SU-DHL-6 (cell line): ENCODE data around the gene RPTOR.

Source experiments
- H2AFZ ChIP-seq: fragments of 200-600 bp; sonication (generic); 2 replicates; pipeline ENCODE4 v1.6.1; 2014; ENCODE audit warnings: low read depth, mild to moderate bottlenecking, moderate library complexity, mixed read lengths, antibody characterized with exemption, low read length; ENCODE audit not compliant: severe bottlenecking
- H3F3A ChIP-seq: fragments of 200-600 bp; shearing (Covaris generic); 2 replicates; pipeline ENCODE4 v1.6.0; 2016; ENCODE audit warnings: antibody characterized with exemption, mild to moderate bottlenecking; ENCODE audit not compliant: insufficient read depth
- H3K27ac ChIP-seq: fragments of 200-600 bp; sonication (generic); 2 replicates; pipeline ENCODE4 v1.5.1; 2016; ENCODE audit warnings: low read depth, mild to moderate bottlenecking, low read length, moderate library complexity, mixed read lengths
- H3K27me3 ChIP-seq: fragments of 200-600 bp; sonication (generic), shearing (Covaris generic); 2 replicates; pipeline ENCODE4 v1.6.0; 2014; ENCODE audit warnings: mild to moderate bottlenecking, low read length
- H3K36me3 ChIP-seq: fragments of 200-600 bp; sonication (generic); 2 replicates; pipeline ENCODE4 v1.6.1; 2014; ENCODE audit warnings: mild to moderate bottlenecking, low read length, mixed read lengths
- H3K4me2 ChIP-seq: fragments of 300-600, 200-600 bp; shearing (Covaris generic), sonication (generic); 2 replicates; pipeline ENCODE4 v1.6.0; 2014; ENCODE audit warnings: low read length, low read depth, mild to moderate bottlenecking; ENCODE audit not compliant: poor library complexity, severe bottlenecking
- H3K4me3 ChIP-seq: fragments of 200-600 bp; sonication (generic); 2 replicates; pipeline ENCODE4 v1.5.1; 2014; ENCODE audit warnings: antibody characterized with exemption, low read length, mild to moderate bottlenecking, mixed read lengths; ENCODE audit not compliant: insufficient read depth, poor library complexity, severe bottlenecking
- H3K79me2 ChIP-seq: fragments of 200-600 bp; sonication (generic); 2 replicates; pipeline ENCODE4 v1.6.1; 2014; ENCODE audit warnings: mild to moderate bottlenecking, low read length, moderate library complexity; ENCODE audit not compliant: insufficient read depth
- H3K9ac ChIP-seq: fragments of 200-600 bp; sonication (generic); 2 replicates; pipeline ENCODE4 v1.7.0; 2014; ENCODE audit warnings: mild to moderate bottlenecking, low read length
- H3K9me2 ChIP-seq: fragments of 200-600 bp; sonication (generic); replicated peaks from 2 replicates; pipeline ENCODE4 v1.6.1; 2014; ENCODE audit warnings: low read length; ENCODE audit not compliant: insufficient read depth
- H3K9me3 ChIP-seq: fragments of 200-600 bp; sonication (generic); 2 replicates; pipeline ENCODE4 v1.6.1; 2014; ENCODE audit warnings: low read length, mixed read lengths; ENCODE audit not compliant: insufficient read depth
- H4K20me1 ChIP-seq: fragments of 200-600 bp; sonication (generic); 2 replicates; pipeline ENCODE4 v1.6.1; 2014; ENCODE audit warnings: low read depth, mild to moderate bottlenecking, antibody characterized with exemption, low read length, moderate library complexity, mixed read lengths
- CTCF ChIP-seq: fragments of 200-600 bp; sonication (generic); IDR thresholded peaks from one replicate; pipeline ENCODE4 v1.5.1; 2017; ENCODE audit warnings: antibody characterized with exemption, mild to moderate bottlenecking, low read length, moderate library complexity; ENCODE audit not compliant: insufficient read depth, poor library complexity, severe bottlenecking
- EZH2phosphoT487 ChIP-seq: fragments of 200-600 bp; sonication (generic), shearing (Covaris generic); conservative IDR thresholded peaks from 2 replicates; pipeline ENCODE4 v1.6.1; 2018; ENCODE audit warnings: mild to moderate bottlenecking, antibody characterized with exemption, low read length, moderate library complexity, mixed read lengths

The RPTOR gene

GRCh38 chr17:81008140-81008539, 463.5 kb downstream of the RPTOR start:
- H3K9ac ChIP-seq, result no peak overlapping the region

GRCh38 chr17:81009136-81009535, 464.5 kb downstream of the RPTOR start:
- Histone ChIP-seq H3K9me3 (no peaks in the 10 kb centered on the region), H3K4me2 (no peak overlapping the region), H3K36me3 (no peaks in the 10 kb centered on the region), H3K27me3 (no peaks in the 10 kb centered on the region), H3K9me2 (no peaks in the 10 kb centered on the region), H3F3A (no peaks in the 10 kb centered on the region), H3K9ac (no peak overlapping the region), H3K27ac (no peak overlapping the region), H2AFZ (no peak overlapping the region), H3K79me2 (no peaks in the 10 kb centered on the region), H3K4me3 (no peak overlapping the region), H4K20me1 (no peaks in the 10 kb centered on the region)
- TF ChIP-seq EZH2phosphoT487 (no peak), CTCF (no peak)

More at GRCh38 chr17:81008140-81008539, 463.5 kb downstream of the RPTOR start:
- TF ChIP-seq CTCF, result no peak
- no peak for TF ChIP-seq EZH2phosphoT487
- no peak overlapping the region for H3K4me2 ChIP-seq
- no peaks in the 10 kb centered on the region for H3K79me2 ChIP-seq
- no peaks in the 10 kb centered on the region for H3F3A ChIP-seq
- no peaks in the 10 kb centered on the region for H3K36me3 ChIP-seq
- H3K27ac ChIP-seq, result no peak overlapping the region
- no peak overlapping the region for H3K4me3 ChIP-seq
- no peaks in the 10 kb centered on the region for H4K20me1 ChIP-seq
- no peaks in the 10 kb centered on the region for H3K9me3 ChIP-seq
- no peak overlapping the region for H2AFZ ChIP-seq
- no peaks in the 10 kb centered on the region for H3K27me3 ChIP-seq
- no peaks in the 10 kb centered on the region for H3K9me2 ChIP-seq

- no peak for TF ChIP-seq EZH2phosphoT487
- TF ChIP-seq CTCF, result no peak
- H3F3A ChIP-seq, result no peaks in the 10 kb centered on the region
- H3K9me3 ChIP-seq, result no peaks in the 10 kb centered on the region
- H3K9me2 ChIP-seq, result no peaks in the 10 kb centered on the region
- no peaks in the 10 kb centered on the region for H3K79me2 ChIP-seq
- no peak overlapping the region for H3K27ac ChIP-seq
- H3K4me3 ChIP-seq, result no peak overlapping the region
- H3K9ac ChIP-seq, result no peak overlapping the region
- no peak overlapping the region for H3K4me2 ChIP-seq
- H3K27me3 ChIP-seq, result no peaks in the 10 kb centered on the region
- H3K36me3 ChIP-seq, result no peaks in the 10 kb centered on the region
- no peaks in the 10 kb centered on the region for H4K20me1 ChIP-seq
- H2AFZ ChIP-seq, result no peak overlapping the region
Observed at GRCh38 chr17:81010935-81011334, 466.3 kb downstream of the RPTOR start.
